Measurements from ENCODE around the gene PECR. TPM values are rescaled to one million over a fixed set of nuclear protein-coding genes. Genes with fewer than 3 reads are reported as not detected.

The PECR gene
- 1 to 10 TPM; 3.0 to 4.0 TPM for total RNA-seq
- polyA plus RNA-seq (ENCODE audit: insufficient read depth, low read depth, low replicate concordance): 3.0 TPM
- long read RNA-seq, donor 1, partial matches to known transcripts: 0 of 1 reads
- long read RNA-seq, donor 1, other reads (novel, unspliced or antisense): 0 of 1 reads
- long read RNA-seq, donor 2, partial matches to known transcripts: 0 of 1 reads
- long read RNA-seq, donor 2, other reads (novel, unspliced or antisense): 0 of 1 reads

- WGBS, 2 donors: 0% methylated on average over 24 to 40 of the region's 44 CpGs
- DNase-seq: peak; percentile 86
- Histone ChIP-seq H3K36me3 (ENCODE audit: low read depth, missing control alignments) (no peaks in the 10 kb centered on the region), H3K4me3 (peak within 1 kb of the TSS; percentile 62 to 72), H3K27ac (no peak within 1 kb of the TSS), H3K9me3 (no peaks in the 10 kb centered on the region), H3K27me3 (no peaks in the 10 kb centered on the region), H3K4me1 (no peaks in the 10 kb centered on the region)
- TF ChIP-seq CTCF (IDR thresholded peaks at IDR 0.05) (no peak), POLR2A (IDR thresholded peaks at IDR 0.05) (no peak)
- intact Hi-C loops (cut with DNase I; ENCODE audit: low total_unique reads): no loop called here
Observed at GRCh38 chr2:216081487-216082116, at the start of gene PECR, which contains the start of gene TMEM169. Gene PECR (minus strand): TSS chr2:216081809. CDS start chr2:216081741, 68 bp downstream. Gene TMEM169 (plus strand): TSS chr2:216081919. CDS start chr2:216095964, 14,045 bp downstream.

- no peaks in the 10 kb centered on the region for H3K36me3 ChIP-seq (ENCODE audit: low read depth, missing control alignments)
Observed at GRCh38 chr2:216130346-216130971, 48.9 kb upstream of the PECR start.

GRCh38 chr2:216126943-216127342, 45.3 kb upstream of the PECR start:
- no peak for TF ChIP-seq CTCF (IDR thresholded peaks at IDR 0.05)
- no peak overlapping the region for H3K27ac ChIP-seq
- intact Hi-C loops (cut with DNase I; ENCODE audit: low total_unique reads): no loop called here
- no peaks in the 10 kb centered on the region for H3K27me3 ChIP-seq
- no peaks in the 10 kb centered on the region for H3K9me3 ChIP-seq
- H3K4me3 ChIP-seq: no peak overlapping the region
- no peak for DNase-seq
- no peaks in the 10 kb centered on the region for H3K36me3 ChIP-seq (ENCODE audit: low read depth, missing control alignments)
- 92 to 96% methylated on average over 5 of the region's 5 CpGs for WGBS, 2 donors
- no peaks in the 10 kb centered on the region for H3K4me1 ChIP-seq

More at GRCh38 chr2:216130346-216130971, 48.9 kb upstream of the PECR start:
- no peaks in the 10 kb centered on the region for H3K4me1 ChIP-seq
- DNase-seq: no peak
- 67 to 74% methylated on average over 6 of the region's 6 CpGs for WGBS, 2 donors
- intact Hi-C loops (cut with DNase I; ENCODE audit: low total_unique reads): no loop called here
- no peaks in the 10 kb centered on the region for H3K9me3 ChIP-seq
- H3K27me3 ChIP-seq: no peaks in the 10 kb centered on the region
- no peak overlapping the region for H3K27ac ChIP-seq
- no peak for TF ChIP-seq CTCF (IDR thresholded peaks at IDR 0.05)
- TF ChIP-seq POLR2A (IDR thresholded peaks at IDR 0.05): no peak
- H3K4me3 ChIP-seq: no peak overlapping the region

- no peak for DNase-seq
- Histone ChIP-seq H3K9me3 (no peaks in the 10 kb centered on the region), H3K27me3 (no peaks in the 10 kb centered on the region), H3K4me3 (no peak overlapping the region), H3K27ac (no peak overlapping the region), H3K36me3 (ENCODE audit: low read depth, missing control alignments) (no peaks in the 10 kb centered on the region), H3K4me1 (no peaks in the 10 kb centered on the region)
- 86 to 90% methylated on average over 3 of the region's 3 CpGs for WGBS, 2 donors
- intact Hi-C loops (cut with DNase I; ENCODE audit: low total_unique reads): no loop called here
- TF ChIP-seq POLR2A (IDR thresholded peaks at IDR 0.05): no peak
- no peak for TF ChIP-seq CTCF (IDR thresholded peaks at IDR 0.05)
Observed at GRCh38 chr2:216121255-216121654, 39.6 kb upstream of the PECR start.
